ENCODE data around the gene SLC36A2.

DNA sequence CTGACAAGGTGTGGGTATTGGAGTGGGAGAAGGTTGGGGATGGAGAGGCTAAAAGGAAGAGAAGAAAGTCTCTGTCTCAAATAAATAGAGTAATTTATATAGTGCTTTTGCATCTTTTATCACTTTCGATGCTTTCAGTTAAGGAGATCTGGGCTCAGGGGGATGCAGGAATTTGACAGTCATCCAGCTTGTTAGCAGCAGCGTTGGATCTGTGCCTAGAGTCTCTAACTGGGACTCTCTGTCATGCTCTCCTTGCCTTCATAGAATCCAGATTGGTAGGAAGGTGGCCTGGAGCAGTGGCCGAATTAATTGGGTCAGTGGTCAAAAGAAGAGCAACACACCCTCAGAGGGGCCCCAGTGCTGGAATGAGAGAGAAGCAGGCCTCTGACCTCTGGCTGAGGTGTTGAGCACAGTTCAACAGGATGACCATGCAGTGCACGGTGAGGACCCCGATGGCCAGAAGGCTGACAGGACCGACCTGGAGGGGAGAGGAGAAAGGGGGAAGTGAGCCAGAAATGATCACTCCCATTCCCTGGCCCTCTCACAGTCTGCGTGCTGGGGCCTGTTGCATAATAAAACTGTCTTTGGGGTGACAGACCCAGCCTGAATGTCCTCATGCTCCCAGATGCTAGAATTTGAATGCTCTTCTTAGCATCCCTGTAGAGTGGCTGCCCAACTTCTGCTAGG is 51.4 kb downstream of the SLC36A2 start:
- TF ChIP-seq, protein P1, sequence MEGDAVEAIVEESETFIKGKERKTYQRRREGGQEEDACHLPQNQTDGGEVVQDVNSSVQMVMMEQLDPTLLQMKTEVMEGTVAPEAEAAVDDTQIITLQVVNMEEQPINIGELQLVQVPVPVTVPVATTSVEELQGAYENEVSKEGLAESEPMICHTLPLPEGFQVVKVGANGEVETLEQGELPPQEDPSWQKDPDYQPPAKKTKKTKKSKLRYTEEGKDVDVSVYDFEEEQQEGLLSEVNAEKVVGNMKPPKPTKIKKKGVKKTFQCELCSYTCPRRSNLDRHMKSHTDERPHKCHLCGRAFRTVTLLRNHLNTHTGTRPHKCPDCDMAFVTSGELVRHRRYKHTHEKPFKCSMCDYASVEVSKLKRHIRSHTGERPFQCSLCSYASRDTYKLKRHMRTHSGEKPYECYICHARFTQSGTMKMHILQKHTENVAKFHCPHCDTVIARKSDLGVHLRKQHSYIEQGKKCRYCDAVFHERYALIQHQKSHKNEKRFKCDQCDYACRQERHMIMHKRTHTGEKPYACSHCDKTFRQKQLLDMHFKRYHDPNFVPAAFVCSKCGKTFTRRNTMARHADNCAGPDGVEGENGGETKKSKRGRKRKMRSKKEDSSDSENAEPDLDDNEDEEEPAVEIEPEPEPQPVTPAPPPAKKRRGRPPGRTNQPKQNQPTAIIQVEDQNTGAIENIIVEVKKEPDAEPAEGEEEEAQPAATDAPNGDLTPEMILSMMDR (IDR thresholded peaks at IDR 0.05) = no peak
- TF ChIP-seq, protein P2, sequence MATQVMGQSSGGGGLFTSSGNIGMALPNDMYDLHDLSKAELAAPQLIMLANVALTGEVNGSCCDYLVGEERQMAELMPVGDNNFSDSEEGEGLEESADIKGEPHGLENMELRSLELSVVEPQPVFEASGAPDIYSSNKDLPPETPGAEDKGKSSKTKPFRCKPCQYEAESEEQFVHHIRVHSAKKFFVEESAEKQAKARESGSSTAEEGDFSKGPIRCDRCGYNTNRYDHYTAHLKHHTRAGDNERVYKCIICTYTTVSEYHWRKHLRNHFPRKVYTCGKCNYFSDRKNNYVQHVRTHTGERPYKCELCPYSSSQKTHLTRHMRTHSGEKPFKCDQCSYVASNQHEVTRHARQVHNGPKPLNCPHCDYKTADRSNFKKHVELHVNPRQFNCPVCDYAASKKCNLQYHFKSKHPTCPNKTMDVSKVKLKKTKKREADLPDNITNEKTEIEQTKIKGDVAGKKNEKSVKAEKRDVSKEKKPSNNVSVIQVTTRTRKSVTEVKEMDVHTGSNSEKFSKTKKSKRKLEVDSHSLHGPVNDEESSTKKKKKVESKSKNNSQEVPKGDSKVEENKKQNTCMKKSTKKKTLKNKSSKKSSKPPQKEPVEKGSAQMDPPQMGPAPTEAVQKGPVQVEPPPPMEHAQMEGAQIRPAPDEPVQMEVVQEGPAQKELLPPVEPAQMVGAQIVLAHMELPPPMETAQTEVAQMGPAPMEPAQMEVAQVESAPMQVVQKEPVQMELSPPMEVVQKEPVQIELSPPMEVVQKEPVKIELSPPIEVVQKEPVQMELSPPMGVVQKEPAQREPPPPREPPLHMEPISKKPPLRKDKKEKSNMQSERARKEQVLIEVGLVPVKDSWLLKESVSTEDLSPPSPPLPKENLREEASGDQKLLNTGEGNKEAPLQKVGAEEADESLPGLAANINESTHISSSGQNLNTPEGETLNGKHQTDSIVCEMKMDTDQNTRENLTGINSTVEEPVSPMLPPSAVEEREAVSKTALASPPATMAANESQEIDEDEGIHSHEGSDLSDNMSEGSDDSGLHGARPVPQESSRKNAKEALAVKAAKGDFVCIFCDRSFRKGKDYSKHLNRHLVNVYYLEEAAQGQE (IDR thresholded peaks at IDR 0.05; ENCODE audit: insufficient read depth in 1 of 2, low read depth in 2 of 2, low read length in 1 of 2) = no peak

All from Panc1 (cell line).